GM19395 (cell line): ENCODE results near the gene DGKD.

Experiments
- ATAC-seq: cut with Tn5 transposase; IDR thresholded peaks from one replicate; pipeline ENCODE4 v1.9.1; 2021; ENCODE audit warnings: mild to moderate bottlenecking, moderate library complexity; ENCODE audit not compliant: unreplicated experiment

The DGKD gene

GRCh38 chr2:233409286-233409991, 55.1 kb downstream of the DGKD start:
- no peak for ATAC-seq

DNA sequence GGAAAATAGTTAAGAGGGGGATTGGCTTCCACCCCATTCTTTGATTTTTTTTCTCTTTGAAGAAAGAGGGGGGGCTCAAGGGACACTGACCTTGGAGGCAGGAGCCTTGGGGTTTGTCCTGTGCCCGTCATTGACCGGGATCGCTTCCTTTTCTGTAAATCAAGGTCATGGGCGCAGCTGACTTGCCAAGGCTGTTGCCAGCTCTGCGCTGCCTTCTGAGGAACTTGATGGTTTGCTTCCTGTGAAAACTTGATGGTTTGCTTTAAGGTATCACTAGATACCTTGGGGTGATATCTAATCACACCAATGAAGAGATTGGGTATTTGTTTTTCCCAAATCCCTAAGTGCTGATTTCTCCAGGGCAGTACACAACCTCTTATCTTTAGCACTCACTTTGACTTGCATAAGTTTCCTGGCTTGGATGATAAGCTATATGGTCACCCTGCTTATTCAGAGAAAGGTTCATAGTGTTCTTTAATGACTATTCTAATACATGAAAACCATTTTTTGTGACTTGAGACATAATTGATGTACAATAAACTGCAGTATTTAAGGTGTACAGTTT, 56.0 kb downstream of the DGKD start:
- ATAC-seq: no peak

DNA sequence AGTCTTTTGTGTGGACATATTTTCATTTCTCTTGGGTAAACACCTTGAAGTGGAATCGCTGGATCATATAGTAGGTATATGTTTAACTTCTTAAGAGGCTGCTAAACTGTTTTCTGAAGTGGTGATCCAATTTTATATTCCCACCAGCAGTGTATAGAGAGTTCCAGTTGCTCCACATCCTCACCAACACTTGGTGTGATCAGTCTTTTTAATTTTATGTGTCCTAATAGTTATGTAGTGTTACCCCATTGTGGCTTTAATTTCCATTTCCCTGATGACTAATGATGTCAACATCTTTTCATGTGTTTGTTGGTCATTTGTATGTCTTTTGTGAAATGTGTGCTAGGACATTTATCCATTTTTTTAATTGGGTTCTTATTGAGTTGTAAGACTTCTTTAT, 56.9 kb downstream of the DGKD start:
- ATAC-seq: no peak

DNA sequence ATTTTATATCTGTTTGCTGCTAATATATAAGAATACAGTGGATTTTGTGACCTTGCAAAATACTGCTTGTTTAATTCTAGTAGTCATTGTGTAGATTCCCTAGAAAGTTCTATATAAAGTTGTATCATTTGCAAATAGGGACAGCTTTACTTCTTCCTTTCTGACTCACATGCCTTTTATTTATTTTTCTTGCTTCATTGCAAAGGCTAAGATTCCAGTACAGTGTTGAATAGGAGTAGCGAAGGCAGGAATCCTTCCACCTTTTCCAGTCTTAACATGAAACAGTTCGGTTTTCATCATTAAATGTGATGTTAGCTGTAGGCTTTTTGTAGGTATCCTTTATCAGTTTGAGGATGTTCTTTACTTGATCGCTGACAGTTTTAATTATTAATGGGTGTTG, 58.1 kb downstream of the DGKD start:
- ATAC-seq: no peak

GRCh38 chr2:233413046-233413445, 58.8 kb downstream of the DGKD start:
- ATAC-seq: no peak

- no peak for ATAC-seq
Observed at GRCh38 chr2:233413559-233414272, 59.4 kb downstream of the DGKD start.

DNA sequence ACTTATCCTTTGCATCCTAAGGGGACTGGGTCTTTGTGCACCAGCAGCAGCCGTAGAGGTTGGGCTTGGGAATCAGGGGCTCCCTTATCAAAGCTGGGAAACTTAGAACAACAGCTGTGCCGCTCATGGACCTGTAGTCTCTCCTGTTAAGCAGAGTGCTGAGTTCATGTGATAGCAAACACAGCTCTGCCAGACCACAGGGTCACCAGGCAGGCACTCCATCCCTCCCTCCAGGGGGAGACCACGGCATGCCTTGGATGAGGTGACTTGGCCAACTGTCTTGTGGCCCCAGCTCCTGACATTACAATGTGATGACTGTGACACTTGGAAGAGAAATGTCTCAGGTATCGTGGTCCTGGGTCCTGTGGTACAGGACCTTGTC, 60.0 kb downstream of the DGKD start:
- no peak for ATAC-seq

- ATAC-seq: no peak
Observed at GRCh38 chr2:233414777-233415570, 60.7 kb downstream of the DGKD start.

DNA sequence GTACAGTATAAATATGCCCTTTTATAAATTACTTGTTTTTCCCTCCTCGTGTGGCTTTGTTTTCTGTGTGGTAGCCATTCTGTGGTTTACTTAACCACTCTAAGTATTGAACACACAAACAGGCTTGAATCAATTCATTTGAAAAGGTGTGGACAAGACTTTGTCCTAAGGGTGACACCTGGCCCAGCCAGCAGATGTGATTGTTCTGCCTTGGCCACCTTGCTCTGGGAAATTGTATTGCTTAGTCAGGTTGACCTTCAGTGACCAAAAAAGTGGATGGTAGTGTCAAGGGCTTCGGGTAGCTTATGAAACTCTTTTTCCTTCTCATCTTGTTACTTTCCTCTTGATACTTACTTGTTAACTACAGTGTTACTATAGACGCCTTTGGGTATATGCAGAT, 61.9 kb downstream of the DGKD start:
- ATAC-seq: no peak

DNA sequence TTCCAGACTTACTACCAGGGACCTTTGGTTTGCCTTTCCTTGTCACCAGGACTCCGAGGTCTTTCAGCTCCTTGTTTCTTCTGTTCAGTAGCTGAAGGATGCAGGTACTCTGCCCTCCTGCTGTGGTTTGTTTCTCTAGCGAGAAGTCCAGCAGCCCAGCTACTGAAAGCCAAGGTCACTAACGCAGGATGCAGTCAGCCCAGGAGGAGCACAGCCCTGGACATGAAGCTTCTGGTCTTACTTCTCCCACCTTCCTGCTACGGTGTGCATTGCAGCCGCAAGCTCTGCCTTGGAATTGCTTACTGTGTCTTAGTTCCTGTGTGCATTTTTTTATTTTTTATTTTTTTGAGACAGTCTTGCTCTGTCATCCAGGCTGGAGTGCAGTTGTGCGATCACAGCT, 62.4 kb downstream of the DGKD start:
- ATAC-seq: no peak

GRCh38 chr2:233417282-233417681, 63.0 kb downstream of the DGKD start:
- no peak for ATAC-seq

- no peak for ATAC-seq
Observed at GRCh38 chr2:233418052-233418760, 63.9 kb downstream of the DGKD start.

- peak; percentile 52 for ATAC-seq
Observed at GRCh38 chr2:233418761-233419546, 64.7 kb downstream of the DGKD start.

GRCh38 chr2:233419602-233420391, 65.5 kb downstream of the DGKD start:
- peak; percentile 24 for ATAC-seq

DNA sequence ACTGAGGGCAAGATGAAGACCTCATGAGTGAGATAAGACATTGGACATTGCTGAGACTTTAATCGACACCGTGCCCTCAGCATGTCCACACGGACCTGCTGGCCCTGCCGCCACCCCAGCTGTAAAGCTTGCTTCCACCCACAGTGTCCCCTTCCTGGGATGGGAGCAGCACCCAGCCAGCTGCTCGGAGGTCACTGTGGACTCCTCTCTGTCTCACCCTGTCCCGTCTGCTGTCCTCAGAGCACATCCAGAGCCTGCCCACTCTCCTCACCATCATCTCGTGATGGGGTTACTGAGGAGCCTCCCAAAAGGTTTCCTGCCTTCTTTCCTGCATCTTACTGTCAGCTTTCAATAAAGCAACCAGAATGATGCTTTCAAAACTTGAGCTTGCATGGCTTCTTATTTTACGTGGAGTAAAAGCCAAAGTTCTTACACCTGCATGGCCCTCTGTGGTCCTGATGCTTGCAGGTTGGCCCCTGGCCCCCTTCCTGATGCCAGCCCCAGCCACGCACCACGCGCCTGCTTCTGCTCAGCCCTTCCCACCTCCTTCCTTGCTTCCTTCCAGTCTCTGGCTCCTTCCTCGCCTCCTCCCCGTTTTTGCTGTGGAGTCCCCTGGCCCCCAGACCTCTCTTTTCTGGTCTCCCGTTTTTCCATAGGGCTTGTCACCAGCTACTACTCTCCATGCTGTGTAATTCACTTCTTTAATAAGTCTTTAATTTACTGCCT, 67.0 kb downstream of the DGKD start:
- no peak for ATAC-seq

DNA sequence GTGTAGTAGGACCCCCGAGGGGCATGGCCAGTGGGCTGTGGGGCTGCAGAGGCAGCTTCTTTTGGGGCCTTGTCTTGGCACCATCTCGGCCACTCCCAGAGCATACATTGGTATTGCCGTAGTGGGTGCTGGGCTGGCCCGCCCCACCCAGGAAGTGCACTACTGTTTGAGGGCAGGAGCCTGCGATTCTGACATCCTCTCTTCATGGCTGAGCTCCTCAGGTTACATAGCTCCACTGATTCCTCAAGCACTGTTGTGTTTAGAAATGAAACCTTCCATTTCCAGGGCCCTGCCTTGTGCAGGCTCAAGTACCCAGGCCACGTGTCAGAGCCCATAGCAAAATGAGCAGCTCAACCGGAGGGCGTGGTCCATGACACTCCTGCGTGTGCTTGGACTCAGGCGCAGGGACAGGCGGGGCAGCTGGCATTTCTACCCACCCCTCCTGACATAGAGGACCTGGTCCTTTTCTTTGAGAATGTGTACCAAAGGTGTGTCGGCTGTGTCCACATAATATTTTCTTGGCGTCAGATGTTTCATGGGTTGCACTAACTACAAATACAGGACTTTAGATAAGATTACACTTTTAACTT, 67.9 kb downstream of the DGKD start:
- peak; percentile 71 for ATAC-seq

DNA sequence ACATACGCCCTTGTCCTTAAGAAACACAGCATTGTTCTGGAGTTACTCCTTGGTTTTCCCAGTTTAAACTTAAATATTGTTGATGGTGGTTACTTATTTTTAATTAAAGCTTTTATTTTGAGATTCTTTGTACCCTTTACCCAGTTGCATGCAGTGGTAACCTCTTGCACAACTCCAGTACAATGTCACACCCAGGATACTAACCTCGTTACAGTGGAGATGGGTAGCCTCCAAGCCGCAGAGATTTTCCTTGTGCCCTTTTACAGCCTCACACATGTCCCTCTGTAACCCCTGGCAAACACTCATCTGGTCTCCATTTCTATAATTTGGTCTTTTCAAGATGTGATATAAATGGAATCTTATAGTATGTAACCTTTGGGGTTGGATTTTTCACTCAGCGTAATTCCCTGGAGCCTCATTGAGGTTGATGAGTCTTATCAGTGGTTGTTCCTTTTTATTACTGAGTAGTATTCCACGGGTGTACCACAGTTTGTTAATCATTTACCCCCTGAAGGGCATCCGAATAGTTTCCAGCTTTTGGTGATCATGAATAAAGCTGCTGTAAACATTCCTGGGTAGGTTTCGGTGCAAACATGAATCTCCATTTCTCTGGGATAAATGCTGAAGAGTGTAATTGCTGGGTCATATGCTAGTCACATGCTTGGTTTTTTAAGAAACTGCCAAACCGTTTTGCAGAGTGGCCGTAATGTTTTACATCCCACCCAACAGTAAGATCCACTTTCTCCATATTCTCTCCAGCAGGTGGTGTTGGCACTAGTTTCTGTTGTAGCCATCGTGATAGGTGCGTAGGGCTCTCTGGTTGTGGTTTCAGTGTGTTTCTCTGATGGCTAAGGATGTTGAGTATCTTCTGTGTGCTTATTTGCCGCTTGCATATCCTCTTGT, 68.6 kb downstream of the DGKD start:
- ATAC-seq: no peak
